ENCODE results near the gene UBL7. TPM values are rescaled to one million over a fixed set of nuclear protein-coding genes. Genes with fewer than 3 reads are reported as not detected.

Gene UBL7
- total RNA-seq, 1 experiment from 2014 or later = 38.5 TPM

GRCh38 chr15:74454764-74455500 lies 6.0 kb downstream of the UBL7 start:
- no TSS peak for BruUV-seq (replicated peaks)
- no peaks in the 10 kb centered on the region for H3K27me3 Mint-ChIP-seq (ENCODE audit: unreplicated experiment)
- H3K4me3 Mint-ChIP-seq (ENCODE audit: low read depth, unreplicated experiment) = no peak overlapping the region
- no peak for TF ChIP-seq CTCF (IDR thresholded peaks at IDR 0.05; ENCODE audit: unreplicated experiment)
- H3K9me3 Mint-ChIP-seq (ENCODE audit: low read depth, unreplicated experiment) = no peaks in the 10 kb centered on the region
- intact Hi-C loops (cut with micrococcal nuclease; ENCODE audit: unreplicated experiment) = no loop called here
- CTCF ChIA-PET = interaction anchor here (0.9 kb wide), 1 partner anchor 73 kb away, joined by 3 read pairs; no protein-coding TSS in a partner anchor
- no peak for DNase-seq
- H3K36me3 Mint-ChIP-seq (ENCODE audit: insufficient read depth, unreplicated experiment) = peaks cover 5% of the 10 kb centered on the region
- H3K27ac Mint-ChIP-seq (ENCODE audit: unreplicated experiment) = no peak overlapping the region
- H3K4me1 Mint-ChIP-seq (ENCODE audit: low read depth, unreplicated experiment) = peaks cover under 1% of the 10 kb centered on the region

DNA sequence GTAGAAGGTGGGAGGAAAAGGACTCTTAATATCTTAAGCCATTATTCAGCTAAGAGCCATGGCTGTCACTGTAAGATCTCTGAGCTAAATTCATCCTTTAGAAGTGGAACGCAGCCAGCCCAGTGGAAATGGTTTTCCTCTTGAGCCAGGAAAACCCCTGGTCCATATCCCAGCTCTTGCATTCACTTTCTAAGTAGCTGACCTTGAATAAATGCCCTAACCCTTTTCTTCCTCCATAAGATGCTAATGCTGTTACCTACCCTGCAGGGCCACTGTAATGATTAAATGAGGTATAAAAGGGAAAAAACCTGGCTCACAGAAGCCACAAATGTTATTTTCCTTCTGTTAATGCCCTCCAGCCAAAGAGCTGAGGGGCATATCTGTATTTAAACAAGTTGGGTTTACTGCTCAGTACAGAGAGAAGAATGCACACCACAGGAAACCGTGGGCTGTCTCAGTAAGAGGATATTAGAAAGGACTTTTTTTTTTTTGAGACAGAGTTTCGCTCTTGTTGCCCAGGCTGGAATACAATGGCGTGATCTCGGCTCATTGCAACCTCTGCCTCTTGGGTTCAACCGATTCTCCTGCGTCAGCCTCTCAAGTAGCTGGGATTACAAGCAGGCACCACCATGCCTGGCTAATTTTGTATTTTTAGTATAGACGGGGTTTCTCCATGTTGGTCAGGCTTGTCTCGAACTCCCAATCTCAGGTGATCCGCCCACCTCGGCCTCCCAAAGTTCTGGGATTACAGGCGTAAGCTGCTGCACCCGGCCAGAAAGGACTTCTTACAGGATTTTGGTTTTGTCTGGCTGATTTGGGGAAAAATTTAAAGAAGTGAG lies 6.8 kb downstream of the UBL7 start:
- H3K27ac Mint-ChIP-seq (ENCODE audit: unreplicated experiment) = no peak overlapping the region
- peaks cover 5% of the 10 kb centered on the region for H3K36me3 Mint-ChIP-seq (ENCODE audit: insufficient read depth, unreplicated experiment)
- H3K27me3 Mint-ChIP-seq (ENCODE audit: unreplicated experiment) = no peaks in the 10 kb centered on the region
- CTCF ChIA-PET = interaction anchor here (0.5 to 0.9 kb wide), 2 partner anchors 13 to 72 kb away, joined by 3 read pairs; no protein-coding TSS in a partner anchor
- H3K4me1 Mint-ChIP-seq (ENCODE audit: low read depth, unreplicated experiment) = no peaks in the 10 kb centered on the region
- no TSS peak for BruUV-seq (replicated peaks)
- H3K9me3 Mint-ChIP-seq (ENCODE audit: low read depth, unreplicated experiment) = no peaks in the 10 kb centered on the region
- TF ChIP-seq CTCF (IDR thresholded peaks at IDR 0.05; ENCODE audit: unreplicated experiment) = no peak
- intact Hi-C loops (cut with micrococcal nuclease; ENCODE audit: unreplicated experiment) = no loop called here
- DNase-seq = no peak
- no peak overlapping the region for H3K4me3 Mint-ChIP-seq (ENCODE audit: low read depth, unreplicated experiment)

DNA sequence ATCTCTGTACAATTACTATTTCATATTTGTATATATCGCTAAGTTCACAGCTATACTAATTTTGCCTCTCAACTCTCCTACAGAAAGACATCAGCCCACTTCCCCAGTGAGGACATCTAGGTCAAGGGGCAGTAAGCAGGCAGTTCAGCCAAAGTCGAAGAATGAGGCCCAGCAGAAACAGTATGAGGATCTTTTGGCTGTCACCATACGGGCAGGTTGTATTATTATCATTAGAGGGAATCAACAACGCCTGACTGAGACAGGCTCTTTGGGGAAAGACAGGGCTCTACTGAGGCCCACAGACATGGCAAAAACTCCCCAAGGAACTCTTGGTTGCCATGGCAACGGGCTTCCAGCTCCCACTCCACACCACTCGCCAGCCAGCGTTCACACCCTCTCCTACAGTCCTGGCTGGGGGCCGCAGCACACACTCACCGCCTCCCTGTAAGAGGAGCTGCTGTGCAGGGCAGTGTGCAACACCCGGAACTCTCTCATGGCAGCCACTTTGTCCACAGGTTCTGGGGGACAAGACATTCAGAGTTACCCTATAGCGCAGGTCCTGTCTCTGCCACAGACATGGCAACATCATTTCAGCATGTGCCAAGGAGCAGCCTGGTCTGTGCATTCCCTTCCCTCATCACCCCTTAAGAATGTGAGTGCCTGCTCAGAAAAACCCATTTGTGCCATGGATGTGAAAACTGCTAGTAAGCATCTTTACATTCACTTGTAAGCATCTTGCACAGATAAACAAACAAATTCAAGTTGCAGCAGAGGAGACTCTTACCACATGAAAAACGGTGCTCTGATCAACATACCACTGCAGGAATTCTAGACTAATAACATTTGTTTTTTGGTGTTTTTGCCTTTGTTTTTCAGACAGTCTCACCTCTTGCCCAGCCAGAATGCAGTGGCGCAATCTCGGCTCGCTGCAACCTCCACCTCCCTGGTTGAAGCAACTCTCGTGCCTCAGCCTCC lies 8.8 kb downstream of the UBL7 start:
- no peak for TF ChIP-seq CTCF (IDR thresholded peaks at IDR 0.05; ENCODE audit: unreplicated experiment)
- H3K9me3 Mint-ChIP-seq (ENCODE audit: low read depth, unreplicated experiment) = no peaks in the 10 kb centered on the region
- H3K4me1 Mint-ChIP-seq (ENCODE audit: low read depth, unreplicated experiment) = no peaks in the 10 kb centered on the region
- H3K36me3 Mint-ChIP-seq (ENCODE audit: insufficient read depth, unreplicated experiment) = peaks cover 8% of the 10 kb centered on the region
- CTCF ChIA-PET = interaction anchor here (0.8 kb wide), 1 partner anchor 1427 kb away, joined by 3 read pairs; no protein-coding TSS in a partner anchor
- intact Hi-C loops (cut with micrococcal nuclease; ENCODE audit: unreplicated experiment) = no loop called here
- H3K27ac Mint-ChIP-seq (ENCODE audit: unreplicated experiment) = no peak overlapping the region
- no TSS peak for BruUV-seq (replicated peaks)
- no peak for DNase-seq
- no peak overlapping the region for H3K4me3 Mint-ChIP-seq (ENCODE audit: low read depth, unreplicated experiment)
- no peaks in the 10 kb centered on the region for H3K27me3 Mint-ChIP-seq (ENCODE audit: unreplicated experiment)

GRCh38 chr15:74451322-74451721 lies 9.6 kb downstream of the UBL7 start:
- no peaks in the 10 kb centered on the region for H3K4me1 Mint-ChIP-seq (ENCODE audit: low read depth, unreplicated experiment)
- H3K36me3 Mint-ChIP-seq (ENCODE audit: insufficient read depth, unreplicated experiment) = peaks cover 8% of the 10 kb centered on the region
- CTCF ChIA-PET = no interaction called here
- no TSS peak for BruUV-seq (replicated peaks)
- intact Hi-C loops (cut with micrococcal nuclease; ENCODE audit: unreplicated experiment) = no loop called here
- no peak for DNase-seq
- H3K27me3 Mint-ChIP-seq (ENCODE audit: unreplicated experiment) = no peaks in the 10 kb centered on the region
- no peak overlapping the region for H3K4me3 Mint-ChIP-seq (ENCODE audit: low read depth, unreplicated experiment)
- H3K9me3 Mint-ChIP-seq (ENCODE audit: low read depth, unreplicated experiment) = no peaks in the 10 kb centered on the region
- no peak for TF ChIP-seq CTCF (IDR thresholded peaks at IDR 0.05; ENCODE audit: unreplicated experiment)
- H3K27ac Mint-ChIP-seq (ENCODE audit: unreplicated experiment) = no peak overlapping the region

All from Calu3 (cell line).